Forelimb muscle (tissue), 1 donor: Measurements from ENCODE around the gene SMARCB1. TPM values are rescaled to one million over a fixed set of nuclear protein-coding genes. Genes with fewer than 3 reads are reported as not detected.
A peak's percentile ranks its signal among the peaks of the same experiment; 100 is the strongest.

Experiments used
- DNase-seq: peaks from one replicate; pipeline ENCODE4 v3.0.0-alpha.2; 2013; ENCODE audit warnings: low read depth
- polyA plus RNA-seq: library from polyadenylated mRNA; unstranded; fragments of 120-200 nt; gene quantifications from one replicate; pipeline ENCODE4 v1.2.1, GENCODE V29; 2013; ENCODE audit not compliant: insufficient read length

Gene SMARCB1
- 67.8 TPM for polyA plus RNA-seq

DNA sequence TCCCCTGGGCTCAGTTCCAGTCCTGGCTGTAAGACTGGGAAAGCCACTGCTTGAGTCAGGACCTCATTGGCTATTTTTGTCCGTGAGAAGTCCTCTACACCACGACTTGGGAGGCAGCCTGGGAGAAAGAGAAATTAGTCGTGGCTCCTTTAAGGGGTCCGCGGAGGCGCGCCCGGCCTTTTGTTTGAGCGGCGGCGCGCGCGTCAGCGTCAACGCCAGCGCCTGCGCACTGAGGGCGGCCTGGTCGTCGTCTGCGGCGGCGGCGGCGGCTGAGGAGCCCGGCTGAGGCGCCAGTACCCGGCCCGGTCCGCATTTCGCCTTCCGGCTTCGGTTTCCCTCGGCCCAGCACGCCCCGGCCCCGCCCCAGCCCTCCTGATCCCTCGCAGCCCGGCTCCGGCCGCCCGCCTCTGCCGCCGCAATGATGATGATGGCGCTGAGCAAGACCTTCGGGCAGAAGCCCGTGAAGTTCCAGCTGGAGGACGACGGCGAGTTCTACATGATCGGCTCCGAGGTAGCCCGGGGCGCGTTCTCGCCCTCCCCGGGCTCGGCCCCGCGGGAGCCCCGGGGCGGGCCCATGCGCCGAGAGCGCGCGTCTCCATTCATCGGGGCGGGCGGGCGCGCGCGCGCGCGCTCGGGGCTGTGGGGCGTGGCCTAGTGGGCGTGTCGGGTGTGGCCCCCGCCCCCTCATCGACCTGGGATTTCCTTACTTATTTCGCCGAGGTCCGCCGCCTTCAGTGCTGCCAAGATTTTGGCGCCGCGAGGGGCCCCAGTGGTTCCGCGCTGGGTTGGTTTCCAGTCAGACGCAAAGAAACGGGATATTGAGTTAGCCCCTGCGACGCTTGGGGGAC lies at the start of gene SMARCB1:
Gene SMARCB1, plus strand, starts transcription at position 215 of the 848 bp plus-strand sequence. Its CDS starts 204 bp downstream, at position 419.
- DNase-seq = peak; percentile 83

- DNase-seq = no peak
Observed at GRCh38 chr22:23737696-23738095, 49.1 kb upstream of the SMARCB1 start.

DNA sequence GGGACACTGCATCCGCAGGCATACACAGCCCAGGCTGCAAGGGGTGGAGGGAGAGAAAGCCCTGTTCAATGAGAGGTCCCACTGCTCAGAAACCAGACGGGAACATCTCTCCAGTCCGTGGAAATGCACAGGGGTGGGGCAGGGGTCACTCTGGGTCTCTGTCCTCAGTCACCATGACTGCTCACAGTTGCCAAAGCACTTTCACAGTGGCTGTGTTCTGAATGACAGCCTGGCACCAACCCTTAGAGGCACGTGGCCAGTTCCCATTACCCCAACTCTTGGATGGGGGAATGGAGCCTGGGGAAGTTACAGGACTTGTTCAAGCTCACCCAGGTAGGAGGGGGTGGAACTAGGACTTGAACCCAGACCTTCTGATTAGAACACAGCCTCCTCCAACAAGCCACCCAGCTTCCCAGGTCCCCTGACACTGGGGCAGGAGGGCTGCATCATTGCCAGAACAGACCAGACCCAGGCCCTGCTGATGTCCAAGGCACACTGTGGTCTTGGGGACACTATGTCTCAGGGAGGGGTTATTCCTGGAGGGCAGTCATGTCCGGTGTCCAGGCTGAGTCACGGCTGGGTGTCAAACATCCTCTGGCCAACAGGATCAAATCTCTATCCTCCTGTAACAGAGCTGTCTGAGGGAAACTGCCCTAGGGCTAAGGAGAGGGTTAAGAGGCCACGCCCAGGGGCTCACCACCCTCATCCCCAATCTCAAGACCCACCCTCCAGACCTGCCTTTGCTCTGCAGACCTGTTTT lies 44.1 kb upstream of the SMARCB1 start:
- no peak for DNase-seq

GRCh38 chr22:23743303-23743705 lies 43.5 kb upstream of the SMARCB1 start:
- DNase-seq = no peak

DNA sequence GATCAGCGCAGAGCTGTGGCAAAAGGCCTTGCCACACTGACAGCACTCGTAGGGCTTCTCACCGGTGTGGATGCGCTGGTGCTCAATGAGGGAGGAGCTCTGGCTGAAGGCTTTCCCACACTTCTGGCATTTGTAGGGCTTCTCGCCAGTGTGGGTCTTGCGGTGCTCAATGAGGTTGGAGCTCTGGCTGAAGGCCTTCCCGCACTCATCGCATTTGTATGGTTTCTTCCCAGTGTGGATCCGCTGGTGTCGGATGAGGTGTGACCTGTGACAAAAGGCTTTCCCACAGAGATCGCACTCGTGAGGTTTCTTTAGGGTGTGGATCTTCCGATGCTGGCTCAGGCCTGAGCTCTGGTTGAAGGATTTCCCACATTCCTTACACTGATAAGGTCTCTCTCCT lies 42.8 kb upstream of the SMARCB1 start:
- no peak for DNase-seq

GRCh38 chr22:23744485-23744884 lies 42.3 kb upstream of the SMARCB1 start:
- DNase-seq = no peak

DNA sequence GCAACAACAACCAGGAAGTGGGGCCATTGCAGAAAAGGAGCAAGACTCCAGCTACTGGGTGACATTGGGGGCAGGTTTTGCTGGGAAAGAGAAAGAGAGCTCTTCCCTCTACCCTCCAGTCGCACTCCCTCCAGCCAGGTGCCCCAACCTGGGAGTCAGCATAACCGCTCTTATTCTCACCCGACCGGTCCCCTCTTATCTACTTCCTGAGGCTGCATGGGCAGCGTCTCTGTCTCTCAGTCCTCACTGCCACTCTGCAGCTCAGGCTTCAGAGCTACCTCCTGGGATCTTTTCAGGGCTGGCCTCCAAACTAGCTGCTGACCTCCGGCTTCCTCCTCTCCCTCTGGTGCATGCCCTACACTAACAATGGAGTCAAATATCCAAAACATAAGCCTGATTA lies 41.0 kb upstream of the SMARCB1 start:
- no peak for DNase-seq

GRCh38 chr22:23749841-23750301 lies 36.9 kb upstream of the SMARCB1 start:
- DNase-seq = no peak

DNA sequence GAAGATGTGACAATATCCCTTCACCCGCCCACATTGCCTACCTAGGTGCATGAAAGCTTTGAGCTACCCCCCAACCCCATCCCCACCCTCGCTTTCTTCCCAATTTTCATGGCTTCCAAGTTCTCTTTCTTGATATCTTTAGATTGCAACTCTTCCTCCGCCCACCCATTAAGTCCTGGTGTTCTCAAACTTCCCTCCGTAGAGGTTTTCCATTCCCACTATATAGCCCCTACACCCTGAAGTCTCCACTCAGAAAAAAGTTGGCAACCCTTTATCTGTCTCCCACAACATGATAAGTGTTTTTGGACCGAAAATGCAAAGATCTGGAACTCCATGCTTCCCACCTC lies 36.4 kb upstream of the SMARCB1 start:
- no peak for DNase-seq

GRCh38 chr22:23750714-23751440 lies 35.9 kb upstream of the SMARCB1 start, which contains the start of gene ZNF70:
Gene ZNF70, minus strand, starts transcription at chr22:23751112. Its CDS starts 5,972 bp downstream, at chr22:23745140.
- DNase-seq = no peak

DNA sequence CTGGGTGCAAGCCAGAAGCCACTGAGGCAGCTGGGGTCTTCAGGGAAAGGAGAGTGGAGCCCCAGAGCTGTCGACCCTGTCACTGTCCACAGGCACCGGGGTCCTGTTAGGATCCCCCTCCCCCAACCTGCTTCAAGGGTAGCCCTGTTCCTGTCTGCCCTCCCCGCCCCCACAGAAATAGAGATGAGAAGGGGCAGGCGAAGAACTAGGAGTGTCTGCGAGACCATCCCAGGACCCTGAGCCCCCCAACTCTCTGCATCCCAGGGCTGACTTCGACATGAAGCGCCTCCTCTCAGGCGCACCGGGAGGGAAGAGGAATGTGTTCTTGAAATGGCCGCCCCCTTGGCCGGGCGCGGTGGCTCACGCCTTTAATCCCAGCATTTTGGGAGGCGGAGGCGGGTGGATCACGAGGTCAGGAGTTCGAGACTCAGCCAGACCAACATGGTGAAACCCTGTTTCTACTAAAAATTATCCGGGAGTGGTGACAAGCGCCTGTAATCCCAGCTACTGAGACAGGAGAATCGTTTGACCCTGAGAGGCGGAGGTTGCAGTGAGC lies 35.2 kb upstream of the SMARCB1 start:
- no peak for DNase-seq

DNA sequence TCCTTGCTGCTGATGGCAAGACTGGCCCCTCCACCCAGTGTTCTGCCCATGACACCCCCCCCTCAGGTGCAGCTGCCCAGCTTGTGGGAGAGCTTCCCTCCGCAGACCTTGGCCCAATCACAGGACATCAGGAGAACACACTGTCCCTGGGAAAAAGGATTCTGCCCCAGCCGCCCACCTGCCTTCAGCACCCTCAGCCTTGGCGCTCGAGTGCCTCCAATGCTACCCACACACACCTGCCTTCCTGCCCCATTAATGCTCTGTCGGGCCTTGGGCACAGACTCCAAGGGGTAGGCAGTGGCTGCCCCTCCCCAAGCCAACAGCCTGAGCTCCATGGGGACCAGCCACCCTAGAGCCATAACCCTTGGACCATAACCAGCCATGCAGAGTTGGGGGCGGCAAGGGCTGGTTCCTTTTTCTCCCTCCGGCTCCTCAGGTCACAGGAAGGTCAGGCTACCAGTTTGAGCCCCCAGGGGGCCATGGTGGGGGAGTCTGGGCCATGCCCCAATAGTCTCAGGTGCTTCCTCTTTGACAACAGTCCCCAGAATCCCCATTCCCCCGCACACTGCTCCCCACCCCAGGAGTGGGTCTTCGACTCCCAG lies 34.6 kb upstream of the SMARCB1 start:
- DNase-seq = no peak

DNA sequence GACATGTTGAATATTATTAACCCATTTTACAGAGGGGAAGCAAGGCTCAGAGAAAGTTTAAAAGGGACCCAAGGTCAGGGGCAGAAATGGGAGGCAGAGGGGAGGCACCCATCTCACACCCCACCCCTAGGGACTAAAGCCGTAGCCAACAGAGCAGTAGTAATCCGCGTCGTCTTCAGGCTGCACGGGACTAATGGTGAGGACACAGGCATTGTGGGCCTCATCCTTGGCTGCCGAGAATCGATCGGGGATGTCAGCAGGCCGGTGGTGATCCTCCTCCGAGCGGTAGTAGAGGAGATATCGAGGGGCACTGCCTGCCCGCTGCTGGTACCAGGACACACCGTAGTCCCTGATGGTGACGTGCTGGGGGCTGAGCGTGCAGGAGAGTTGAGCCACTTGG lies 34.0 kb upstream of the SMARCB1 start:
- no peak for DNase-seq

- no peak for DNase-seq
Observed at GRCh38 chr22:23753385-23753784, 33.4 kb upstream of the SMARCB1 start.

GRCh38 chr22:23754220-23754919 lies 32.4 kb upstream of the SMARCB1 start, which contains the start of gene VPREB3:
Gene VPREB3, minus strand, starts transcription at chr22:23754425. Its CDS starts 62 bp downstream, at chr22:23754363.
- no peak for DNase-seq

- DNase-seq = no peak
Observed at GRCh38 chr22:23754980-23755636, 31.7 kb upstream of the SMARCB1 start.

- no peak for DNase-seq
Observed at GRCh38 chr22:23755711-23756110, 31.1 kb upstream of the SMARCB1 start.

DNA sequence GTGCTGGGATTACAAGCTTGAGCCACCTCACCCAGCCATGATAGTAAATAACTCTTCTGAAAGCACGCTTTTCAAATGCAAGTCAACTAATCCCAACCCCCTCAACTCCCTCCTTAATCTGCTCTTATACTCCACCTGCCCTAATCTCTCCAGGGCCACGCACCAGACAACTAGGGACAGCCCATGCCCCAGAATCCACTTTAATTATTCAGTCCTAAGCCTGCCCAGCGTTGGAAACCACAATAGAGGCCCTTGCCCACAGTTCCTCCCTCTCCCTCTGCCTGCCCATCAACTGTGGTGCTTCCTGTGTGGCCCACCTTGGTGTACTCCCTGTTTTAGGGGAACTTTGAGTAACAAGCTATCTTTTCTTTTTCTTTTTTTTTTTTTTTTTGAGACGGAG lies 29.9 kb upstream of the SMARCB1 start:
- no peak for DNase-seq

GRCh38 chr22:23759566-23759965 lies 27.2 kb upstream of the SMARCB1 start:
- DNase-seq = no peak

DNA sequence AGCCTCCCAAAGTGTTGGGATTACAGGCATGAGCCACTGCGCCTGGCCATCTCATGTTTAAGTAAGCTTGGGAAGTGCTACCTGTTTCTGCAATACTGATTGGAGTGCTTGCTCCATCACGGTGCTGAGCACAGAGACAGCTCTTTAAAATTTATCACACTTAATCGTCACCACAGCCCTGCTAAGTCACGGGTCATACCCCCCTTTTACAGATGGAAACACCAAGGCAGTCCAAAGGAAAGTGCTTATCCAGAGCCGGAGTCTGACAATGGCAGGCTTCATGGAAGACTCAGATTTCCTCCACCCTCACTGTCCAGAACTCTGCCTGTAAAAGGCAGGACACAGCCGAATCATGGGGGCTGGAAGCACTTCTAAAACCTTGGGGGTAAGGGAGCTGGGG lies 26.7 kb upstream of the SMARCB1 start:
- DNase-seq = no peak
